Activated T-helper 17 cell treated with anti-CD3 and anti-CD28 coated beads, Interleukin-2, amount 50 U/mL, for 72 hours (primary cell): ENCODE data around the gene RNH1. TPM values are rescaled to one million over a fixed set of nuclear protein-coding genes. Genes with fewer than 3 reads are reported as not detected.

Experiments
- ATAC-seq: fragments of 150-1000 bp; cut with Tn5 transposase; replicated peaks from 2 replicates; pipeline ENCODE4 v1.10.0; 2021; ENCODE audit warnings: mild to moderate bottlenecking, moderate library complexity
- H3K27ac Mint-ChIP-seq: one replicate; pipeline ENCODE4 v1.8.0; 2022; ENCODE audit warnings: mixed read lengths
- H3K27me3 Mint-ChIP-seq: one replicate; pipeline ENCODE4 v1.8.0; 2022; ENCODE audit warnings: mixed read lengths
- H3K36me3 Mint-ChIP-seq: one replicate; pipeline ENCODE4 v1.8.0; 2022; ENCODE audit warnings: low read depth, mild to moderate bottlenecking, mixed read lengths
- H3K4me1 Mint-ChIP-seq: one replicate; pipeline ENCODE4 v1.8.0; 2022; ENCODE audit warnings: mixed read lengths
- H3K4me3 Mint-ChIP-seq: one replicate; pipeline ENCODE4 v1.8.0; 2022; ENCODE audit warnings: mild to moderate bottlenecking, mixed read lengths
- H3K9me3 Mint-ChIP-seq: one replicate; pipeline ENCODE4 v1.8.0; 2022; ENCODE audit warnings: mixed read lengths
- total RNA-seq, 2 donors: library from RNA; stranded (reverse); gene quantifications; one replicate each; pipeline ENCODE4 v1.2.3, GENCODE V29; 2022

The RNH1 gene
- total RNA-seq: 100 to 1,000 TPM in 1 of 2 donors, 10 to 100 TPM in 1; 88.4 to 126 TPM

DNA sequence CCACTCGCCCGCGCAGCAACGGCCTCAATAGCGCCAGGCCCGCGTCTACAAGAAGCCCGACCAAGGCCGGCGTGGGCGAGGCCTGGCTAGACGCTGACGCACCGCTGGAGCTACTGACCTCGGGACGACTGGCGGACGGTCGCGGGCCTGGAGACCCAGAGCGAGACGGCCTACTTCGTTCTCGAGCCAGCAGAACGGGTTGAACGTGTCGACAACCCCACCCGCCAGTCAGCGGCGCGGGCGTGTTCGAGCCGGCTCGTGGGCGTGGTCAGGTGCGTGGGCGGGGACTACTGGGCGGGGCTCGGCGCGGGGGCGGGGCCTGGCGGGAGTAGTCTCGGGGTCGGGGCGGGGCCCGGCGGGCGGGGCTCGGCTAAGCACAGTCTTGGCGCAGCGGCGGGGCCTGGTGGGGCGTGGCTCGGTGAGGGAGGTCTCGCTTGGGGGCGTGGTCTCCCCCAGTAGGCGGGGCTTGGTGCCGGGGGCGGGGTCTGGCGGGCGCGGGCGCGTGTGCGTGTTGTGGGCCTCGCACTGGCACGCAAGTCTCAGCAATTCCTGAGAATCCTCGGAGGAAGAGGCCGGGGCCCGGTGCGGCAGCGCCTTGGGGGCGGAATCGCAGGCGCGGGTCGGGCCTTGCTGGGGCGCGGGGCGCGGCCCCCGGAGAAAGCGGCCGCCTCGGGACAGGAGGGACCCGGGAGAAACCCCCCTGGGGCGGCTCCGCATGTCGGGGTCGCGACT, at the start of gene RNH1:
Gene RNH1 (minus strand): TSS at position 248 of the 732 bp plus-strand sequence. CDS start 5,080 bp downstream, outside the sequence.
- H3K4me3 Mint-ChIP-seq: peak within 1 kb of the TSS; percentile 94
- H3K4me1 Mint-ChIP-seq: no peaks in the 10 kb centered on the region
- peak; percentile 80 for ATAC-seq

DNA sequence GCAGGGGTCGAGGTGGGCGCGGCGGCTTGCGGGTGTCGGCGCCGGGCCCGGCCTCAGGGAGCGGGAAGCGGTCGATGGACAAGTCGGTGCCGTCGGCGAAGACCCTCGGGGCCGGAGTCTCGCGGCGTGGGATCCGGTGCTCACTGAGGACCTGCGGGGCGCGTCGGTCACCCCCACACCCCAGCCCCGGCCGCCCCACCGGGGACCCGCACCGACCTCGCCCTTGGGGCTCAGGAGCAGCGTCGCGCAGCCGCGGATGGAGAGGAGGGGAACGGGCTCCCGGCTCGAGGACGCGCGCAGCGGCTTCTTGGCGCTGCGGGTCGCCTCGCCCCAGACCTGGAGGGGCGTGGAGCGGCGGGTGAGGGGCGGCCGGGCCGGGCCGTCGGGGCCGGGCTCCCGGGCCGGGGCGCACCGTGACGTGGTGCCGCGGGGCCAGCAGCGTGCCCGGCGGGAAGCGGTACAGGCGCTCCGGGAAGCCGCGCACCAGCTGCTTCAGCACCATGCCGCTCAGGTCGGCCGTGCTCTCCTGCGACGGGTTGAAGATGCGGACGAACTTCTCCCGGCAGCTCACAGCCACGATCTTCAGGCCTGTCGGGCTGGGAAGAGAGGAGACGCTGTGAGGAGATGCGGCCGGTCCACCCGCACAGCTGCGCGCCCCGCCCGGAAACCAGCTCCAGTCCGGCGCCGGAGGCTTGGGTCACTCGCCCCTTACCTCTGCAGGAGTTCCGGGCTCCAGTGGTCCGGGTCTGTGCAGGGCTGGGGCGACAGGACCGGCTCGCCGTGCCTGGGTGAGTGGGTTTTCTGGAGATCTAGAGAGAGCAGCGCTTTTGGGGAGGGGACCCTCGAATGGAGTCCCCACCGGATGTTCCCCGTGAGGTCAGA, 49.0 kb upstream of the RNH1 start:
- Mint-ChIP-seq H3K4me1 (no peaks in the 10 kb centered on the region), H3K27ac (no peak overlapping the region), H3K27me3 (no peaks in the 10 kb centered on the region), H3K36me3 (no peaks in the 10 kb centered on the region), H3K4me3 (no peak overlapping the region), H3K9me3 (no peaks in the 10 kb centered on the region)
- ATAC-seq: no peak

More for the DNA sequence above, at the start of gene RNH1:
- H3K9me3 Mint-ChIP-seq: no peaks in the 10 kb centered on the region
- peak within 1 kb of the TSS; percentile 98 for H3K27ac Mint-ChIP-seq
- H3K27me3 Mint-ChIP-seq: no peaks in the 10 kb centered on the region
- peaks cover 52% of the 10 kb centered on the region for H3K36me3 Mint-ChIP-seq

DNA sequence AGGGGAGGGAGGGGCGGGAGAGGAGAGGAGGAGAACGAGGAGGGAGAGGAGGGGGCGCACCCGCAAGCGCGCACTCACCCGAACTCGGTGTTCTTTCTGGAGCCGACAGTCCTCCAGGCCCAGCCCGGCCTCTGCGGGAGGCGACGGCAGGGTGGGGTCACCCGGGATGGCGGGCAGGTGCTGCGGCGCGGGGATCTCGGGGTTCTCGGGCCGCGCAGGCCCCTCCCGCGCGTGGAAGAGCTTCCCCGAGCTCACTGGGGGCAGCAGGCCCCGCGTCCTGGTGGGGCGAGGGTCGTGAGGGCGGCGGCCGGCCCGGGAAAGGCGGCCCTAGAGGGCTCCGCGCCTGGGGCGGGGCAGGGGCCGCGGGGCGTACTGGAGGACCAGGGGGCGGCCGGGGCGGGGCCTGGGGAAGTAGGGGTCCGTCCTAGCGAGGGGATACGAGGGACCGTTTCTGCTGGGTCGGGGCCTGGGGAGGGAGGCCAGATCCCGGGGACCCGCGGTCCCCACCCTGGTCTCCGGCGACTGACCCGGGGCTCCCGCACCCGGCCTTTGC, 48.3 kb upstream of the RNH1 start:
- H3K36me3 Mint-ChIP-seq: no peaks in the 10 kb centered on the region
- peak overlapping the region; percentile 17 for H3K4me3 Mint-ChIP-seq
- H3K27me3 Mint-ChIP-seq: no peaks in the 10 kb centered on the region
- H3K27ac Mint-ChIP-seq: no peak overlapping the region
- peak; percentile 18 for ATAC-seq
- no peaks in the 10 kb centered on the region for H3K9me3 Mint-ChIP-seq
- no peaks in the 10 kb centered on the region for H3K4me1 Mint-ChIP-seq

DNA sequence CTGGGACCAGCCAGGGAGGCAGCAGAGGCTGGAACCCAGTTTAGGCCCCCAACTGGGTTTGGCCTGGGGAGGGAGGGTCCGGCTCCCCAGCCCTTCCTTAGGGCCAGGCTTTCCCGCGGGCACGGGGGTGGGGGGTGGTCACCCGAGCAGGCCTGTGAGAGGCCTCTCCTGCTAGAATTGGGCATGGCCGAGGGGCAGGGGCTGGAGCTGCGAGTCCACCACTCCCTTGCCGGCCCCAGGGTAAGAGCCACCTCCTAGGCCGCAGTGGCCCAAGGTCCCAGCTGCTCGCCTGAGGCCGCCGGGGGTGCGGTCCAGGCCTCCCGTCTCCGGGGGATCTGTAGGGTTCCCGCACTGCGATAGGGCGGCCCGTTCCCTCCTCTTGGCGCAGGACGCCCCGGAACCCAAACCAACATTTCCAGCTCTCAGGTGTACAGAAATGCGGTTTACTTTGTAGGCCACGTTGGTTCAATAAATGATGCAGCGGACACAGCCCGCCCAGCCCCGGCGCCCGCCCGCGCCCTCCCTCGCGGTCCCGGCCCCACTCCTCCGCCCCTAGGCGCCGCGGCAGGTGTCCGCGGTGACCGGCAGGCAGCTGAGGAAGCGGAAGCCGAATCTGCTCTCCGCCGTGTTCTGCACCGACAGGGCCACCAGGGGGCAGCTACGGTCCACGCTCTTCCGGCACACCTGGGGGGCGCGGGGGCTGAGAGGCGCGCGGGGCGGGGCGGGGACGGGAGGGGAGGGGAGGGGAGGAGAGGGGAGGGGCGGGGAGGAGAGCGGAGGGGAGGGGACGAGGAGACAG, 47.6 kb upstream of the RNH1 start:
- peak; percentile 87 for ATAC-seq
- peak overlapping the region; percentile 17 for H3K4me3 Mint-ChIP-seq
- no peaks in the 10 kb centered on the region for H3K27me3 Mint-ChIP-seq
- no peaks in the 10 kb centered on the region for H3K9me3 Mint-ChIP-seq
- no peaks in the 10 kb centered on the region for H3K4me1 Mint-ChIP-seq
- no peak overlapping the region for H3K27ac Mint-ChIP-seq
- H3K36me3 Mint-ChIP-seq: no peaks in the 10 kb centered on the region

DNA sequence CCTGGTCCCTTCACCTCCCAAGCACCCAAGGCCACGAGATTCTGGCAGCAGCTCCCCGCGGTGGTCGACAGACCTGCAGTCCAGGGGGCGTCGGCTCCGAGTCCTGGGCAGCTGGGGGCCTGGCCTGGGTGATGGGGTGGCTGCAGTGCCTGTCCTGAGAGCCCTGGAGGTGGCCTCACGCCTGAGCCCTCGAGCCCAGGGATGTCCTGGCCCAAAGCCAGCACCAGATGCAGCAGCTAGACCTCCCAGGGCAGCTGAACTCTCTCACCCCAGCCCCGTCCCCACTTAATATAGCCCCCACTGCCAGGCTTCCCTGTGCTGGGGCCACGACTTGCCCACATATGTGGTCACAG, 46.9 kb upstream of the RNH1 start:
- no peaks in the 10 kb centered on the region for H3K27me3 Mint-ChIP-seq
- H3K4me3 Mint-ChIP-seq: no peak overlapping the region
- no peak overlapping the region for H3K27ac Mint-ChIP-seq
- H3K9me3 Mint-ChIP-seq: no peaks in the 10 kb centered on the region
- H3K4me1 Mint-ChIP-seq: no peaks in the 10 kb centered on the region
- ATAC-seq: no peak
- no peaks in the 10 kb centered on the region for H3K36me3 Mint-ChIP-seq

DNA sequence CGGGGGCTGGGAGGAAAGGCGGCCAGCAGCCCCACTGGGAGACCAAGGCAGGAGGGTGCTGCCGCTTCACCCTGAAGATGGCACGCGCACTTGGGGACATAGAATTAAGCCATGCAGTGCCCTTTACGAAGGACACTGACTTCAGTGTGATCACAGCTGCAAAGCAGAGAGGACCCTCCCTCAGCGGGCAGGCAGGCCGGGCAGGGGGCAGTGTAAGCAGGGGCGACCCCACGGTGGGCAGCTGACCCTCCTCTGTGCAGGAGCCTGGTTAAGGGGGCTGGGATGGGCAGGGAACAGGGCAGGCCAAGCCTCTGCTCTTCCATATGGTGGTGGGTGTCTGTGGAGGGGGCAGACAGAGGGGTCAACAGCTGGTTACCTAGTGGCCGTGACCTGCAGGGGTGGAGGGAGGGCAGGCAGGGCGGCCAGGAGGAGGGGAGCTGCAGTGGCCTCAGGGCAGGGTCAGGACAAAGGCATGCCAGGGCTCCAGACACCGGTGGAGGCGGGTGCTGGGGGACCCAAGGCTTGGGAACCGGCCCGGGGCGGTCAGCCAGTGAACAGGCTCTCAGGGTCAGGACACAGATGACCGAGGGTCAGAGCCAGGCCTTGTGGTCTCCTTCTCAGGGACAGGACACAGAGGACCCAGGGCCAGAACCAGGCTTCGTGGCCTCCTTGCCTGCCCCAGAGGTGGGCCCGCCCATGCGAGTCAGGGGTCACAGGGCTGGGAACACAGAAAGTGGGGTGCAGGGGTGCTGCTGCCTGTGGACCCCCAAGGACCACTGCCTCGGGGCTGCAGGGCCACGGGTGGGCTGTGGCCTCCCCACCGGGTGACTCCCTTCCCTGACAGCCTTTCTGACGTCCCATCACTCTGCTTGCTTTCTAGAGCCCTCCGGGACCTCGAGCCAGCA, 46.3 kb upstream of the RNH1 start:
- Mint-ChIP-seq H3K9me3 (no peaks in the 10 kb centered on the region), H3K36me3 (no peaks in the 10 kb centered on the region), H3K4me1 (no peaks in the 10 kb centered on the region), H3K4me3 (no peak overlapping the region), H3K27ac (no peak overlapping the region), H3K27me3 (no peaks in the 10 kb centered on the region)
- ATAC-seq: no peak

DNA sequence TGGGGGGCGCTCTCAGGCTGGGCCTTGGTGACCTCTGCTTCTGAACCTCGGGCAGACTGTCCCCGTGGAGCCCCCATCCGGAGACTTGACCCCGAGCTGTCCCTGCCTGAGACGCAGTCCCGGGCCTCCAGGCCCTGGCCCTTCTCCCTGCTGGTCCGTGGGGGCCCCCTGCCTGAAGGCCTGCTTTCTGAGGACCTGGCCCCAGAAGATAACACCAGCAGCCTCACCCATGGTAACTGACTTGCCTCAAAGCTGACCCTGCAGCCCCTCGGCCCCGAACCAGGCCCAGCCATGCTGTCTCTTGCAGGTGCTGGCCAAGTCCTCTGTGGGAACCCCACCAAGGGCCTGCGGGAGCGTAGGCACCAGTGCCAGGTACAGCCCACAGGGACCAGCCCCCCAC, 44.6 kb upstream of the RNH1 start:
- H3K27me3 Mint-ChIP-seq: no peaks in the 10 kb centered on the region
- H3K4me1 Mint-ChIP-seq: no peaks in the 10 kb centered on the region
- ATAC-seq: no peak
- no peak overlapping the region for H3K4me3 Mint-ChIP-seq
- no peak overlapping the region for H3K27ac Mint-ChIP-seq
- no peaks in the 10 kb centered on the region for H3K9me3 Mint-ChIP-seq
- no peaks in the 10 kb centered on the region for H3K36me3 Mint-ChIP-seq

DNA sequence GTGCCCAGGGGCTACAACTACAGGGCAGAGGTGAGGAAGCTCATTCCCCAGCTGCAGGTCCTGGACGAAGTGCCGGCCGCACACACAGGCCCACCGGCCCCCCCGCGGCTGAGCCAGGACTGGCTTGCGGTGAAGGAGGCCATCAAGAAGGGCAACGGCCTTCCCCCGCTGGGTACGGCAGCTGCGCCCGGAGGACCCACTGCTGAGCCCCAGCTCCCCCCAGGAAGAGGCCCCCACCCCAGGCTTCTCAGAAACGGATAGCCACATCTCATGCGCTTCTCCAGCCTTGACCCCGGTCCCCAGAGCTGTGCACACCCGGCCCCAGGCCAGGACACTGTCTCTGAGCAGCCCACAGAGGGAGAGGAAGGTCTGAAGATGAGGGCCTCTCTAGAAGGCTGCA, 44.1 kb upstream of the RNH1 start:
- no peak for ATAC-seq
- Mint-ChIP-seq H3K27me3 (no peaks in the 10 kb centered on the region), H3K27ac (no peak overlapping the region), H3K4me3 (no peak overlapping the region), H3K36me3 (no peaks in the 10 kb centered on the region), H3K4me1 (no peaks in the 10 kb centered on the region), H3K9me3 (no peaks in the 10 kb centered on the region)

DNA sequence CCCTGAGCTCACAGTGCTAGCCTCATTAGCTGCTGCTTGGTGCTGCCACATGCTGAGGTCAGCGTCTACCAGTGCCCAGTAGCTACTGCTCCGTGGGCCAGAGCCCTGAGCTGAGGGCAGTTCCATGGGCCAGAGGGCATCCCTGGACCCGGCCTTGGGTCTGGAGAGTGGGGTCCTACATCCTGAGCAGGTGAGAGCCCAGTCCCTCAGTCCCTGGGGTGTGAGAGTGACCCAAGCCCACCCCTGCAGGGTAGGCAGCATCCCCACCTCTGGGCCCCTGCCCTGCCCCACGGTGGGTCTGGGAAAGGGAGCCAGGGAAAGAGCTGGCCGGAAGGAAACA, 43.7 kb upstream of the RNH1 start:
- no peaks in the 10 kb centered on the region for H3K36me3 Mint-ChIP-seq
- H3K4me3 Mint-ChIP-seq: no peak overlapping the region
- H3K4me1 Mint-ChIP-seq: no peaks in the 10 kb centered on the region
- ATAC-seq: no peak
- H3K9me3 Mint-ChIP-seq: no peaks in the 10 kb centered on the region
- H3K27me3 Mint-ChIP-seq: no peaks in the 10 kb centered on the region
- no peak overlapping the region for H3K27ac Mint-ChIP-seq

DNA sequence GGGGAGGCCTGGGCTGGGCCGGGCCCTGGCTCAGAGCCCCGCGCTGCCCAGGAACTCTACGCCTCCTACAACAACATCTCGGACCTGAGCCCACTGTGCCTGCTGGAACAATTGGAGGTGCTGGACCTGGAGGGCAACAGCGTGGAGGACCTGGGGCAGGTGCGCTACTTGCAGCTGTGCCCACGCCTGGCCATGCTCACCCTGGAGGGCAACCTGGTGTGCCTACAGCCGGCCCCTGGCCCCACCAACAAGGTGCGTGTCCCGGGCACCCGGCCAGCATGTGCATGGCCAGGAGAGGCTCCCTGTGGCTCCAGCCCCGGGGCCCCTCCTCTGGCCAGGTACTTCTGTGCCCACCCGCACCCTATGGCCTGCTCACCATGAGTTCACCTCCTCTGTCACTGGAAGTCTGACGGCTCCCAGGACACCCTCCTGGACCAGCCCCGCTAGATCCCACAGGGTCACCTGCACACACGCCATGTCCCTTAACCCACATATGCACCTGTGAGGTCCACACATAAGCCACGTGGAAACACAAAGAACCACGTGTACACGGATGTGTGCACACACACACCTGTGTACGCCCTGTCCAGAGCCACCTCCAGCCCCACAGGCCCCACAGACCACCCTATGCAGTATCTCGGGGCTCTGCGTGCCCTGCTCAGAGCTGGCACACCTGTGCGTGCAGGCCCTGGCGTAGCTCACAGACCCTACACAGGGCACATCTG, 43.1 kb upstream of the RNH1 start:
- H3K4me1 Mint-ChIP-seq: no peaks in the 10 kb centered on the region

DNA sequence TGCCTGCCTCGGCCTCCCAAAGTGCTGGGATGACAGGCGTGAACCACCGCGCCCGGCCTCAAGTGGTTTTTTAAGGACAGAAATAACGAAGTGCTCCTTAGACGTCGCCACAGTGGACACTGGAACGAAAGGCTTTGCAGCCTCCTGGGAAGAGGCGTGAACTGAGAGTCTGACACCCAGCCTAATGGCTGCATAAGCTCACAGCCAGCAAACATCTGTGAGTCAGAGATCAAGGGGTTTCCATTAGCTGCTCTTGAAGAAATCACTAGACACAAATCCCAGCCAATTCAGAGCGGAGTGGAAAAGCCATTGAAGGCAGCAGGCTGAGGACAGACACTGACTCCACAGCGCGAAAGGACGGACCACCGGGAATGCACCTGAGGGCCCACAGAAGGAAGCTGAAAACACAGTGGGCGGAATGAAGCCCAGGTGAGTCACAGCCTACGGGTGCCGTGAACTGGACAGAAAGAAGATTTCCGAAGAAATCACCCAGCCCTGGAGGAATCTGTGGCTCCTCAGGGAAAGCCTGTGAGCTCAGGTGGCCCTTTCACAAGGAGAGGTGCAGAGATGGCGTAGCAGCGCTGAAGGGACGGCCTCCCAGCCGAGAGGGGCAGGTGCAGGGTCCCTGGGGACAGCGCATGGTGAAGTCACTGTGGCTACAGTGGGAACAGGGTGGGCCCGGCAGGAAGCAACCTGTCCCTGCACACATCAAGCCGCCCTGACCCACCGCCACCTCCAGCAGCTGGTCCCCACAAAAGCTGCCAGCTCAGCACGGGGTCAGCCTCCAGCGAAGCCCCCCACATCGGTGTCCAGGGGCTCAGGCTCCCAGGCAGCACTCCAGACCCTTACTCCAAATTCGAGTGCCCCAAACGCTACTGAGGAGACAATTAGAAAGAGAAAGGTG, 41.9 kb upstream of the RNH1 start:
- Mint-ChIP-seq H3K9me3 (no peaks in the 10 kb centered on the region), H3K4me3 (no peak overlapping the region), H3K27me3 (no peaks in the 10 kb centered on the region), H3K4me1 (no peaks in the 10 kb centered on the region), H3K36me3 (no peaks in the 10 kb centered on the region), H3K27ac (no peak overlapping the region)
- ATAC-seq: no peak

More for the DNA sequence above, 43.1 kb upstream of the RNH1 start:
- Mint-ChIP-seq H3K27ac (no peak overlapping the region), H3K36me3 (no peaks in the 10 kb centered on the region), H3K4me3 (no peak overlapping the region), H3K27me3 (no peaks in the 10 kb centered on the region), H3K9me3 (no peaks in the 10 kb centered on the region)
- no peak for ATAC-seq

DNA sequence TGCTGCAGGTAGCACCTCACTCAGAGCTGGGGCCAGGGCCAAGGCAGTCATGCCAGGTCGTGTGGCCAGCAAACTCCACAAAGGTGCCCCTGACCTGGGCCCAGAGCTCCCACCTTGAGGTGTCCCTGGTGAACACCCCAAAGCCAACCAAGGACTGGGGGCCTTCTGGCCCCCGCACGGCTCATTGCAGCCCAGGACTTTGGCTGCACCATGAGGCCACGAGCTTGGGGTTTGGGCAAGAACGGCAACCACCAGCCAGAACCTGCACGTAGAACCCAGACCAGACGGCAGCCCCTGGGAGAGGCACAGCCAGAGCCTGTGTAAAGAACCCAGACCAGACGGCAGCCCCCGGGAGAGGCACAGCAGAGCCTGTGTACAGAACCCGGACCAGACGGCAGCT, 38.1 kb upstream of the RNH1 start:
- H3K27ac Mint-ChIP-seq: no peak overlapping the region
- H3K36me3 Mint-ChIP-seq: no peaks in the 10 kb centered on the region
- no peaks in the 10 kb centered on the region for H3K9me3 Mint-ChIP-seq
- no peaks in the 10 kb centered on the region for H3K27me3 Mint-ChIP-seq
- ATAC-seq: no peak
- H3K4me3 Mint-ChIP-seq: no peak overlapping the region
- H3K4me1 Mint-ChIP-seq: no peaks in the 10 kb centered on the region
